Epithelial cell of umbilical artery (primary cell): Measurements from ENCODE around the gene MILR1. TPM values are rescaled to one million over a fixed set of nuclear protein-coding genes. Genes with fewer than 3 reads are reported as not detected.

Experiments
- total RNA-seq: library from RNA; depleted of rRNA; stranded (reverse); fragments of >200 nt; gene quantifications from 2 replicates; pipeline ENCODE4 v1.2.3, GENCODE V29; 2014

MILR1 gene, protein sequence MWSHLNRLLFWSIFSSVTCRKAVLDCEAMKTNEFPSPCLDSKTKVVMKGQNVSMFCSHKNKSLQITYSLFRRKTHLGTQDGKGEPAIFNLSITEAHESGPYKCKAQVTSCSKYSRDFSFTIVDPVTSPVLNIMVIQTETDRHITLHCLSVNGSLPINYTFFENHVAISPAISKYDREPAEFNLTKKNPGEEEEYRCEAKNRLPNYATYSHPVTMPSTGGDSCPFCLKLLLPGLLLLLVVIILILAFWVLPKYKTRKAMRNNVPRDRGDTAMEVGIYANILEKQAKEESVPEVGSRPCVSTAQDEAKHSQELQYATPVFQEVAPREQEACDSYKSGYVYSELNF
- 2.9 and 8.1 TPM in 2 replicates for total RNA-seq

DNA sequence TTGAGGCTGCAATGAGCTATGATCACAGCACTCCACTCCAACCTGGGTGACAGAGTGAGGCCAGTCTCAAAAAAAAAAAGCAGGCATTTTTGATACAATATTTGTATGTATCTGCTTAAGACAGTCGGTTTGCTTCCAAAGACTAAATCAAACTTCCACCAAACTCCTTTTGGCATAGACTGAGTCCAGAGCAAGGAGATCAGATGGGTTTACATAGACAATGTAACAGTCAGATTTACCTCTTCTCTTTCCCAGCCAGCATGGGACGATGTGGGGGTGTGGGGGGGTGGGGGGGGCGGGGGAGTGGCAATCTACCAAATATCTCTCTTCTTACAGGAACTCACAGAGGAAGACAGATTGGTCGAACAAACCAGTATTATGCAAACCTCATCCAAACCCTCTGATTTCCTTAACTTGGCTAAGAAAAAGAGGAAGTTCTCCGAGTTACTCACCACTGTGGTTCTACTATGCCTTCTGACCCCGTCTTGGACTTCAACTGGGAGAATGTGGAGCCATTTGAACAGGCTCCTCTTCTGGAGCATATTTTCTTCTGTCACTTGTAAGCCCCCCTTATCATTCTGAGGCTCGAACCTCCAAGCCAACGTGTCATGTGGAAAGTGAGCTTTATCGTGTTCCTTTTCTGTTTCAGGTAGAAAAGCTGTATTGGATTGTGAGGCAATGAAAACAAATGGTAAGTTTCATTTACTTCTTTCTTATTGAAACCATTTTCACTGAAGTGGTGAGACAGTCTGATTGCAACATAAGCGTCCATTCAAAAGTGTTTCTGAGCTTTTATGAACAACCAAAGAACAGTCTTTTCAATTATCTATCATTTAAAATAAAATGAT lies at the start of gene MILR1:
MILR1 (plus strand) TSS at position 451 of the 848 bp plus-strand sequence; CDS start at position 505, 54 bp downstream.

DNA sequence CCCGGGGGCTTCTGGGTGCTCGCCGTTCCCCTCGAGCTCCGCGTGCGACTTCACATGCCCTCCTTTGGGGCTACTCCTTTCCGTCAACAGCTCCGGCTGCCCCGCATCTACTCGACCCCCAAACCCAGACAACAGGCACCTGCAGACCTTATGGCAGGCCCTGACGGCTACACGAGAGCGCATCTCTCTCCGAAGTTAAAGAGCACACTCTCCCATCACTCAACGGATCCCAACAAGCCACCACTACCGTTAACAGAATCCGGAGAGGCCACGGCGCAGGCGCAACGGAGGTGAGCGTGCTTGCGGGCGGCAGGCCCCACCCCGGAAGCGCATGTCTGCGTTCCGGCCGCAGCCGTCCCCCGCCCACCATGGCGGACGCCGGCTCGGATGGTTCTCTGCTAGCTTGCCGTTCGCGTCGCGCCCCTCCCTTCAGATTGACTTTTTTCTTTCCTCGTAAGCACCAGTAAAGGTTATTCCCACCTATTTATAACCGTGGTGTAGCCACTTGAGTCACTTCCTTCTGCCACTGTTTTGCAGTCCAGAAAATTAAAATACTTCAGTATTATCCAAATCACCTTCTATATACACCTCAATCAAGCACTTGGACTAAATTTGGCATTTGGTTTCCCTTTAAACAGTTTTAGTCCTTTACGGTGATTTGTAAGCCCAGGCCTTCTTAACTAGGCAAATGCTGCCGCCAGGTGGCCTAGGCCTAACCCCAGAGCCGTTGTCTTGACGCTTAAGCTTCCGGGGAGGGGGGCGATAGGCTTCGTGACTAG lies 48.1 kb downstream of the MILR1 start, which contains the start of gene POLG2:
POLG2 (minus strand) TSS at position 269 of the 779 bp plus-strand sequence; CDS start at position 183, 86 bp downstream.

DNA sequence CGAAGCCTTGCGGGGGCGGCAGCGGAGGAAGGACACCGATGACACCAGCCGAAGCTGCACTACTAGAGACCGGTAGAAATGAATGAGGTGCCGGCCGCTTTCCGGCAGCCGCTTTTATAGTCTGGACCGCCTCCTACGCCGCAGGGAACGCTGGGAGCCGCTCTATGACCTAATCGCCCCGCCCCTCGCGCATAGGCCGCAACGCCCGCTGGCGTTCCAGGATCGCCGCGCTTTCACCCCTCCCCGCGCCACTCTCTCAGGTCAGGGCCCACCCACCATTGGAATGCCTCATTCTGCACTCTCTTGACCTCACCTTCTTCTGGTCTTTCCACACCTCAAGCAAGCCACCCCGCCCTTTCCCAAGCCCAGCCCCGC lies 57.3 kb downstream of the MILR1 start, which contains the start of gene DDX5:
DDX5 (minus strand) TSS at position 89 of the 375 bp plus-strand sequence. CDS start 170 bp downstream, outside the sequence.

DNA sequence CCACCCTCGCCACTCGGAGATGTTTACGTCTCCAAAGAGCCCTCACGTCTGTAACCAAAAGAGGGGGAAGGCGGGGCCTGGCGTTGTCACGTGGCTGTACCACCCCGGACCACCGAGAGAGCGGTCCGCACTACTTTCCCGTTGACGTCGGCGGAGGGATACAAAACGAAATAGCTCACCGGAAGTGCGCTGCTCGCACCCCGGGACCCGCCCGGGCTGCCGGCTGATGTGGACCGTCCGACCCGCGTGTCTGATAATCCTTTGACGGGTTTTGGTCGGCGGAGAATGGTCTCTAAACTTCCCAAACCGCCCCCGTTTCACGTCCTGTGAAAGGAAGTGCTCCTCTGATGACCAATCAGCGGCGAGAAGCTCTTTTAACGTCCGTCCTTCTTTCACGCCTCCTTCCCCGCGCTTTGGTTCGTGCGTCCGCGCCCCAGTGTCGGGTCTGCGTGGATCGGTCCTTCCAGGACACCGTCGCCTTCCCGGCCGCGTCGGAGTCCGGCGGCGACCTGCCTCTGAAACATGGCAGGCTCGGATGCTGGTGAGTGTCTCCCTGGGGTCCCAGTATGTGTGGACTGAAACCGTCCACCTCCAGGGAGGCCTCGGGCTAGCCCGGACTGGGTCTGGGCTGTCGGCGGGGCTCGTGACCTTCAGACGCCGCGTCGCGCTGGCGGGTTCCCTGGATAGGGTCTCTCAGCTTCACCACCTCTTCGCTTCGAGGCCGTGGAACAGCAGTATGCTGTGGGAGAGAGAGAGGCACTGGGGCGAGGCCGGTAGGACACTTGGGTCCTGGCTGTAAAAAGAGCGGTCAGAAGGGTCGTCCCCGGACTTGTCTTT lies 57.9 kb downstream of the MILR1 start, which contains the start of gene CEP95:
CEP95 (plus strand) TSS at position 402 of the 837 bp plus-strand sequence; CDS start at position 523, 121 bp downstream.

Other genes starting within 250 kb of the MILR1 start
- gene TEX2, start 185.9 kb upstream of the MILR1 start, total RNA-seq, result 12.7 and 24.5 TPM in 2 replicates
- 443 and 522 TPM in 2 replicates for gene PECAM1, start 58.3 kb upstream of the MILR1 start, total RNA-seq
- gene POLG2, start 47.9 kb downstream of the MILR1 start, total RNA-seq, result 7.8 and 17.8 TPM in 2 replicates
- gene DDX5, start 57.2 kb downstream of the MILR1 start, total RNA-seq, result 396 and 537 TPM in 2 replicates
- 16.6 and 19.5 TPM in 2 replicates for gene CEP95, start 57.9 kb downstream of the MILR1 start, total RNA-seq
- gene SMURF2, start 213.2 kb downstream of the MILR1 start, total RNA-seq, result 204 and 322 TPM in 2 replicates